Activated naive CD8-positive, alpha-beta T cell treated with anti-CD3 and anti-CD28 coated beads, Interleukin-2, amount 50 U/mL, for 16 hours (primary cell): Measurements from ENCODE around the gene ADAMTS6.
"Not testable (repeated sequence)": the region's sequence is repeated elsewhere in the genome, so short reads cannot be mapped to it uniquely, and the experiment has no call there.

ENCODE experiments used
- DNase-seq: peaks from one replicate; pipeline ENCODE4 v3.0.0-alpha.2; 2020; ENCODE audit warnings: low read depth, low spot score

ADAMTS6 gene

GRCh38 chr5:65468633-65469032 is 13.1 kb downstream of the ADAMTS6 start:
- no peak for DNase-seq

- no peak for DNase-seq
Observed at GRCh38 chr5:65462139-65462705, 19.5 kb downstream of the ADAMTS6 start.

- DNase-seq, result no peak
Observed at GRCh38 chr5:65461490-65461889, 20.2 kb downstream of the ADAMTS6 start.

GRCh38 chr5:65459995-65460394 is 21.7 kb downstream of the ADAMTS6 start:
- DNase-seq, result no peak

- no peak for DNase-seq
Observed at GRCh38 chr5:65455064-65455463, 26.7 kb downstream of the ADAMTS6 start.

GRCh38 chr5:65451436-65451835 is 30.3 kb downstream of the ADAMTS6 start:
- no peak for DNase-seq

- no peak for DNase-seq
Observed at GRCh38 chr5:65446682-65447081, 35.0 kb downstream of the ADAMTS6 start.

- no peak for DNase-seq
Observed at GRCh38 chr5:65441800-65442199, 39.9 kb downstream of the ADAMTS6 start.

- DNase-seq, result no peak
Observed at GRCh38 chr5:65440456-65440855, 41.3 kb downstream of the ADAMTS6 start.

- DNase-seq, result no peak
Observed at GRCh38 chr5:65434122-65434521, 47.6 kb downstream of the ADAMTS6 start.

- DNase-seq, result no peak
Observed at GRCh38 chr5:65426656-65427055, 55.1 kb downstream of the ADAMTS6 start.

GRCh38 chr5:65423623-65424022 is 58.1 kb downstream of the ADAMTS6 start:
- DNase-seq, result no peak

- no peak for DNase-seq
Observed at GRCh38 chr5:65418661-65419060, 63.1 kb downstream of the ADAMTS6 start.

- DNase-seq, result no peak
Observed at GRCh38 chr5:65413822-65414221, 67.9 kb downstream of the ADAMTS6 start.

GRCh38 chr5:65412842-65413241 is 68.9 kb downstream of the ADAMTS6 start:
- DNase-seq, result no peak

GRCh38 chr5:65411356-65411755 is 70.4 kb downstream of the ADAMTS6 start:
- no peak for DNase-seq

GRCh38 chr5:65395526-65396155 is 86.1 kb downstream of the ADAMTS6 start:
- DNase-seq, result no peak

GRCh38 chr5:65394087-65394486 is 87.6 kb downstream of the ADAMTS6 start:
- DNase-seq, result no peak

GRCh38 chr5:65391591-65391990 is 90.1 kb downstream of the ADAMTS6 start:
- DNase-seq, result no peak

- DNase-seq, result no peak
Observed at GRCh38 chr5:65390208-65390607, 91.5 kb downstream of the ADAMTS6 start.

- no peak for DNase-seq
Observed at GRCh38 chr5:65383859-65384258, 97.9 kb downstream of the ADAMTS6 start.

- no peak for DNase-seq
Observed at GRCh38 chr5:65382582-65382981, 99.1 kb downstream of the ADAMTS6 start.

GRCh38 chr5:65370505-65370904 is 111.2 kb downstream of the ADAMTS6 start:
- not testable (repeated sequence) for DNase-seq

- no peak for DNase-seq
Observed at GRCh38 chr5:65366655-65367054, 115.1 kb downstream of the ADAMTS6 start.
